Ovary (tissue), 3 donors: ENCODE measurements around the gene IL1RAPL2.

Experiments used
- CTCF ChIP-seq, 3 donors: fragments of 450-650 bp in 2 of 3; fragments of 200-600 bp in 1 of 3; IDR thresholded peaks; one replicate each; pipeline versions ENCODE4 v1.5.1 to v1.8.0; 2016 to 2022; ENCODE audit warnings: antibody characterized with exemption in 3 of 3, mild to moderate bottlenecking in 1 of 3
- EP300 ChIP-seq: sonication (generic); formaldehyde crosslinking; IDR thresholded peaks from one replicate; pipeline ENCODE4 v1.6.1; 2017; ENCODE audit warnings: antibody characterized with exemption
- POLR2A ChIP-seq: fragments of 450-650 bp; IDR thresholded peaks from one replicate; pipeline ENCODE4 v1.6.1; 2017; ENCODE audit warnings: antibody characterized with exemption, mild to moderate bottlenecking, moderate library complexity
- donor health status: DM: no; HTN: no; CAD: no.

- no peak for TF ChIP-seq CTCF (IDR thresholded peaks at IDR 0.05)
- no peak for TF ChIP-seq POLR2A
- no peak for TF ChIP-seq EP300
These were observed 179.2 kb downstream of the IL1RAPL2 start for GRCh38 chrX:104745152-104745551.
